K562 (cell line): Measurements from ENCODE around the gene XRN2.

Experiments used
- HNRNPL ChIP-seq: fragments of 200-400 bp; formaldehyde crosslinking; IDR thresholded peaks from 2 replicates; pipeline ENCODE4 v1.6.1; 2017; ENCODE audit warnings: low read depth, mild to moderate bottlenecking, low read length
- NRF1 ChIP-seq, 2 experiments: fragments of 450-650 bp; IDR thresholded peaks in 1 of 2; conservative IDR thresholded peaks in 1 of 2; 2 replicates each; pipeline ENCODE4 v1.6.1; 2014; ENCODE audit warnings: mild to moderate bottlenecking in 2 of 2
- NUFIP1 ChIP-seq: fragments of 450-650 bp; IDR thresholded peaks from 2 replicates; pipeline ENCODE4 v1.6.1; 2018; ENCODE audit not compliant: partially characterized antibody
- RBM17 ChIP-seq: fragments of 200-400 bp; formaldehyde crosslinking; IDR thresholded peaks from 2 replicates; pipeline ENCODE4 v1.6.1; 2017; ENCODE audit warnings: low read depth, mild to moderate bottlenecking, low read length, borderline replicate concordance
- RFX1 ChIP-seq: fragments of 450-650 bp; IDR thresholded peaks from 2 replicates; pipeline ENCODE4 v1.6.1; 2016; ENCODE audit warnings: mild to moderate bottlenecking, moderate library complexity
- SIRT6 ChIP-seq: IDR thresholded peaks from one replicate; pipeline ENCODE4 v1.6.1; 2012; ENCODE audit warnings: low read depth, mild to moderate bottlenecking, control low read depth, inconsistent platforms, low read length, moderate library complexity
- TAF1 ChIP-seq: IDR thresholded peaks from 2 replicates; pipeline ENCODE4 v1.6.1; 2011; ENCODE audit warnings: mild to moderate bottlenecking, low read length, moderate library complexity; ENCODE audit not compliant: insufficient read depth, control insufficient read depth, severe bottlenecking; ENCODE audit errors: extremely low read depth
- XRCC5 ChIP-seq: fragments of 200-400 bp; formaldehyde crosslinking; IDR thresholded peaks from 2 replicates; pipeline ENCODE4 v1.6.1; 2017; ENCODE audit warnings: low read depth, mild to moderate bottlenecking, low read length
- ZNF12 ChIP-seq: sonication (generic); formaldehyde crosslinking; IDR thresholded peaks from 2 replicates; pipeline ENCODE4 v1.4.0; 2020; ENCODE audit warnings: mild to moderate bottlenecking, missing genetic modification reagents
- TF ChIP-seq, protein P1 (sequence below): IDR thresholded peaks from 2 replicates; pipeline ENCODE4 v1.6.1; 2011; ENCODE audit not compliant: insufficient read length; ENCODE audit errors: extremely low read depth

DNA sequence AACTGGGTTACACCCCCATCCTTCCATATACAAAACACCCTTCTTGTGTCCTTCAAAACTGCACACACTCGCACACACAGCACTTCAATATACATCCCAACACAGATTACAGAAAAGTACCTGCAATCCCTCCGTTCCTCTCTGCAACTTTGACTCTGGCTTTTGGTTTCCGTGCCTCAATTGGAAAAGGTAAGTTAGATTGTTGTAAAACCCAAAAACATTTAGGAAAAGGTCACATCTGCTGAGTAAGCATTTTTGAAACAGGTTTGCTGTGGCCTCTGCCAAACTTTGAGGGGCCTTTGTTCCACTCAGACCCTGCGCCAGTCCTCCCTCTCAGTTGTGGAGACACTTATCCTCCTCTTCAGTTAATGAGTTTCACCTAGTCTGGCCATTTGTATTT, 90.0 kb downstream of the XRN2 start:
- no peak for TF ChIP-seq NRF1 (conservative IDR thresholded peaks at IDR 0.05 in 1 of 2, IDR thresholded peaks at IDR 0.05 in 1 of 2)
- TF ChIP-seq RBM17, result no peak
- no peak for TF ChIP-seq NUFIP1
- TF ChIP-seq ZNF12 (CRISPR knock-in tag), result no peak
- no peak for TF ChIP-seq SIRT6
- TF ChIP-seq TAF1, result no peak
- TF ChIP-seq RFX1, result no peak
- TF ChIP-seq HNRNPL, result no peak
- TF ChIP-seq, protein P1, sequence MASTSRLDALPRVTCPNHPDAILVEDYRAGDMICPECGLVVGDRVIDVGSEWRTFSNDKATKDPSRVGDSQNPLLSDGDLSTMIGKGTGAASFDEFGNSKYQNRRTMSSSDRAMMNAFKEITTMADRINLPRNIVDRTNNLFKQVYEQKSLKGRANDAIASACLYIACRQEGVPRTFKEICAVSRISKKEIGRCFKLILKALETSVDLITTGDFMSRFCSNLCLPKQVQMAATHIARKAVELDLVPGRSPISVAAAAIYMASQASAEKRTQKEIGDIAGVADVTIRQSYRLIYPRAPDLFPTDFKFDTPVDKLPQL, result no peak
- TF ChIP-seq XRCC5, result no peak
